Purkinje cell (primary cell): Measurements from ENCODE around the gene MYBPC1. TPM values are rescaled to one million over a fixed set of nuclear protein-coding genes. Genes with fewer than 3 reads are reported as not detected.

ENCODE experiments used
- polyA plus RNA-seq: library from polyadenylated mRNA; unstranded; fragments of >200 nt; fragmentation: Nextera tagmentation; gene quantifications from 2 replicates; pipeline ENCODE4 v1.2.1, GENCODE V29; 2014

MYBPC1 gene
- polyA plus RNA-seq = 0.36 and 0.60 TPM in 2 replicates

GRCh38 chr12:101594700-101595099 is at the start of gene MYBPC1:
Gene MYBPC1, plus strand, starts transcription at chr12:101594971. Its CDS starts 100 bp downstream, at chr12:101595071.

GRCh38 chr12:101697197-101697929 is 102.6 kb downstream of the MYBPC1 start, which contains the start of gene CHPT1:
Gene CHPT1, plus strand, starts transcription at chr12:101697640. Its CDS starts 222 bp downstream, at chr12:101697862.

Other genes starting within 250 kb of the MYBPC1 start
- gene ARL1, start 187.2 kb upstream of the MYBPC1 start, polyA plus RNA-seq = 114 and 126 TPM in 2 replicates
- not detected in 2 replicates for gene SPIC, start 119.6 kb upstream of the MYBPC1 start, polyA plus RNA-seq
- gene CHPT1, start 102.7 kb downstream of the MYBPC1 start, polyA plus RNA-seq = 57.5 and 70.1 TPM in 2 replicates
- 4.2 and 6.0 TPM in 2 replicates for gene SYCP3, start 144.5 kb downstream of the MYBPC1 start, polyA plus RNA-seq
- 13.8 and 20.9 TPM in 2 replicates for gene GNPTAB, start 236.0 kb downstream of the MYBPC1 start, polyA plus RNA-seq